GM18517 (cell line): ENCODE results near the gene CLIP2.
"Not testable (repeated sequence)": the region's sequence is repeated elsewhere in the genome, so short reads cannot be mapped to it uniquely, and the experiment has no call there.

Source experiments
- ATAC-seq: cut with Tn5 transposase; IDR thresholded peaks from one replicate; pipeline ENCODE4 v1.9.1; 2021; ENCODE audit warnings: mild to moderate bottlenecking, moderate library complexity; ENCODE audit not compliant: unreplicated experiment

The CLIP2 gene

GRCh38 chr7:74365322-74366022 lies 76.3 kb downstream of the CLIP2 start:
- ATAC-seq: no peak

- ATAC-seq: no peak
Measured at GRCh38 chr7:74371381-74372341, 82.5 kb downstream of the CLIP2 start.

- no peak for ATAC-seq
Measured at GRCh38 chr7:74372511-74373111, 83.4 kb downstream of the CLIP2 start.

GRCh38 chr7:74373536-74373935 lies 84.3 kb downstream of the CLIP2 start:
- no peak for ATAC-seq

- no peak for ATAC-seq
Measured at GRCh38 chr7:74375726-74376220, 86.6 kb downstream of the CLIP2 start.

GRCh38 chr7:74376256-74377036 lies 87.2 kb downstream of the CLIP2 start:
- ATAC-seq: no peak

- no peak for ATAC-seq
Measured at GRCh38 chr7:74379938-74380337, 90.7 kb downstream of the CLIP2 start.

- no peak for ATAC-seq
Measured at GRCh38 chr7:74380720-74381119, 91.5 kb downstream of the CLIP2 start.

- ATAC-seq: not testable (repeated sequence)
Measured at GRCh38 chr7:74384086-74384485, 94.9 kb downstream of the CLIP2 start.

GRCh38 chr7:74384854-74385253 lies 95.6 kb downstream of the CLIP2 start:
- not testable (repeated sequence) for ATAC-seq

GRCh38 chr7:74387606-74388005 lies 98.4 kb downstream of the CLIP2 start:
- ATAC-seq: no peak

- ATAC-seq: no peak
Measured at GRCh38 chr7:74388880-74389415, 99.7 kb downstream of the CLIP2 start.

GRCh38 chr7:74393722-74394121 lies 104.5 kb downstream of the CLIP2 start:
- ATAC-seq: not testable (repeated sequence)

GRCh38 chr7:74394601-74395000 lies 105.4 kb downstream of the CLIP2 start:
- ATAC-seq: not testable (repeated sequence)

- ATAC-seq: no peak
Measured at GRCh38 chr7:74395745-74396311, 106.6 kb downstream of the CLIP2 start.

- no peak for ATAC-seq
Measured at GRCh38 chr7:74396993-74397392, 107.8 kb downstream of the CLIP2 start.

- ATAC-seq: no peak
Measured at GRCh38 chr7:74398426-74398825, 109.2 kb downstream of the CLIP2 start.

- no peak for ATAC-seq
Measured at GRCh38 chr7:74399006-74399405, 109.8 kb downstream of the CLIP2 start.

GRCh38 chr7:74400420-74401136 lies 111.4 kb downstream of the CLIP2 start:
- no peak for ATAC-seq
